GM12892 (cell line): ENCODE results near the gene HEXIM2.

ENCODE experiments used
- DNase-seq: peaks from one replicate; pipeline ENCODE4 v3.0.0; 2011; ENCODE audit not compliant: insufficient read length
- FAIRE-seq: peaks from 2 replicates; lab custom pipeline; 2011; peaks lifted over from hg19 to GRCh38; lab: Jason Lieb, UNC
- POLR2A ChIP-seq: IDR thresholded peaks from 2 replicates; pipeline ENCODE4 v1.6.1; 2011; ENCODE audit warnings: low read depth, low read length, control low read depth
- POLR2AphosphoS5 ChIP-seq: IDR thresholded peaks from 2 replicates; pipeline ENCODE4 v1.6.1; 2011; ENCODE audit warnings: low read depth, low read length, control low read depth
- TAF1 ChIP-seq: IDR thresholded peaks from 2 replicates; pipeline ENCODE4 v1.6.1; 2011; ENCODE audit warnings: low read depth, mild to moderate bottlenecking, control low read depth, low read length, borderline replicate concordance

The HEXIM2 gene

GRCh38 chr17:45146890-45147580 is 14.6 kb upstream of the HEXIM2 start:
- TF ChIP-seq POLR2A (peak; percentile 84), TAF1 (peak; percentile 82), POLR2AphosphoS5 (0 out of 2 replicates have a peak, but pooled peaks have one; percentile 47)
- DNase-seq (peak; percentile 58), FAIRE-seq (peak; percentile 71)

GRCh38 chr17:45147581-45148182 is 14.0 kb upstream of the HEXIM2 start:
- FAIRE-seq = peak; percentile 65
- TF ChIP-seq POLR2A (no peak), POLR2AphosphoS5 (no peak), TAF1 (peak; percentile 67)
- peak; percentile 68 for DNase-seq

GRCh38 chr17:45148183-45149036 is 13.3 kb upstream of the HEXIM2 start, which contains the start of gene HEXIM1:
HEXIM1 (plus strand) TSS chr17:45148475; CDS start chr17:45149191, 716 bp downstream.
- peak; percentile 93 for DNase-seq
- FAIRE-seq = peak; percentile 93
- peak; percentile 98 for TF ChIP-seq TAF1
- peak; percentile 100 for TF ChIP-seq POLR2AphosphoS5
- TF ChIP-seq POLR2A = peak; percentile 100

- DNase-seq (peak; percentile 65), FAIRE-seq (peak; percentile 50)
- TF ChIP-seq TAF1 (0 out of 2 replicates have a peak, but pooled peaks have one; percentile 14), POLR2A (peak; percentile 42; the same call in 1 of the 2 replicates), POLR2AphosphoS5 (no peak)
Measured at GRCh38 chr17:45149037-45149668, 12.5 kb upstream of the HEXIM2 start.

- TF ChIP-seq TAF1 = peak; percentile 67
- peak; percentile 52; the same call in 1 of the 2 replicates for TF ChIP-seq POLR2A
- peak; percentile 65; the same call in 1 of the 2 replicates for TF ChIP-seq POLR2AphosphoS5
- no peak for DNase-seq
- FAIRE-seq = peak; percentile 9
Measured at GRCh38 chr17:45149669-45150664, 11.7 kb upstream of the HEXIM2 start.

GRCh38 chr17:45150911-45151809 is 10.5 kb upstream of the HEXIM2 start:
- DNase-seq (no peak), FAIRE-seq (no peak)
- TF ChIP-seq POLR2A (no peak), TAF1 (no peak), POLR2AphosphoS5 (no peak)

- TF ChIP-seq POLR2AphosphoS5 (no peak), TAF1 (no peak), POLR2A (no peak)
- FAIRE-seq = no peak
- no peak for DNase-seq
Measured at GRCh38 chr17:45155029-45155428, 6.6 kb upstream of the HEXIM2 start.

GRCh38 chr17:45155483-45155882 is 6.2 kb upstream of the HEXIM2 start:
- TF ChIP-seq POLR2AphosphoS5 = no peak
- TF ChIP-seq POLR2A = no peak
- no peak for TF ChIP-seq TAF1
- FAIRE-seq = no peak
- no peak for DNase-seq

GRCh38 chr17:45156242-45156641 is 5.4 kb upstream of the HEXIM2 start:
- FAIRE-seq = no peak

More at GRCh38 chr17:45156242-45156641, 5.4 kb upstream of the HEXIM2 start:
- no peak for DNase-seq
- TF ChIP-seq POLR2AphosphoS5 (no peak), POLR2A (no peak), TAF1 (no peak)
